ENCODE results near the gene IL10RB.

Gene IL10RB

GRCh38 chr21:33325222-33326067, 59.3 kb downstream of the IL10RB start:
- in situ Hi-C loops (cut with MboI; ENCODE audit: low sequenced_read_pairs) = no loop called here

GRCh38 chr21:33327326-33327725, 61.2 kb downstream of the IL10RB start:
- in situ Hi-C loops (cut with MboI; ENCODE audit: low sequenced_read_pairs) = no loop called here

GRCh38 chr21:33327792-33328433, 61.7 kb downstream of the IL10RB start:
- in situ Hi-C loops (cut with MboI; ENCODE audit: low sequenced_read_pairs) = no loop called here

- in situ Hi-C loops (cut with MboI; ENCODE audit: low sequenced_read_pairs) = no loop called here
Observed at GRCh38 chr21:33330726-33331125, 64.6 kb downstream of the IL10RB start.

GRCh38 chr21:33332143-33332542, 66.0 kb downstream of the IL10RB start:
- in situ Hi-C loops (cut with MboI; ENCODE audit: low sequenced_read_pairs) = no loop called here

GRCh38 chr21:33334191-33334590, 68.0 kb downstream of the IL10RB start:
- in situ Hi-C loops (cut with MboI; ENCODE audit: low sequenced_read_pairs) = no loop called here

- in situ Hi-C loops (cut with MboI; ENCODE audit: low sequenced_read_pairs) = no loop called here
Observed at GRCh38 chr21:33334824-33335223, 68.7 kb downstream of the IL10RB start.

- in situ Hi-C loops (cut with MboI; ENCODE audit: low sequenced_read_pairs) = no loop called here
Observed at GRCh38 chr21:33339135-33339534, 73.0 kb downstream of the IL10RB start.

- in situ Hi-C loops (cut with MboI; ENCODE audit: low sequenced_read_pairs) = no loop called here
Observed at GRCh38 chr21:33339918-33340317, 73.8 kb downstream of the IL10RB start.

- in situ Hi-C loops (cut with MboI; ENCODE audit: low sequenced_read_pairs) = no loop called here
Observed at GRCh38 chr21:33345751-33346238, 79.6 kb downstream of the IL10RB start.

All from HL-60/S4 treated with retinoic acid at 250 ng/mL for 4 days and 3 days (cell line).